Fibroblast of skin of scalp (primary cell): ENCODE results near the gene MRM2.

Experiments used
- DNase-seq: peaks from one replicate; pipeline ENCODE4 v3.0.0-alpha.2; 2013

MRM2 gene

DNA sequence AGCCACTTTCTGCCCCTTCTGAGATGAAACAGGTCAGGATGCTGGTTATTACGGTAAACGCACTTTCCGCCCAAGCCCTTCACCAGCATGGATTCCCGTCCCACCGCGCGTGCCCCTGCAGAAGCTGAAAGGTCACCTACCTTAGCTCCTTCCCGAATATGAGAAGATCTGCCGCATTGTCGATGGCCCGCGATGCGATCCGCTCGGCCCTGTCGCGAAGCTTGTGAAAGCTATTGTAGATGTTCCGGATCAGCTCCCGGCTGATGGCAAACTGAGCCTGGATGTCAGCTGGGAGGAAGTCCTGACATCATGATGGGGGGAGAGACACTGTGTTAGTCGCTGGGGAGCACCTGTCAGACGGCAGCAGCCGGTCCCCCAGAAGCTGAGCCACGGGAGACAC is 22.2 kb upstream of the MRM2 start:
- DNase-seq = no peak

DNA sequence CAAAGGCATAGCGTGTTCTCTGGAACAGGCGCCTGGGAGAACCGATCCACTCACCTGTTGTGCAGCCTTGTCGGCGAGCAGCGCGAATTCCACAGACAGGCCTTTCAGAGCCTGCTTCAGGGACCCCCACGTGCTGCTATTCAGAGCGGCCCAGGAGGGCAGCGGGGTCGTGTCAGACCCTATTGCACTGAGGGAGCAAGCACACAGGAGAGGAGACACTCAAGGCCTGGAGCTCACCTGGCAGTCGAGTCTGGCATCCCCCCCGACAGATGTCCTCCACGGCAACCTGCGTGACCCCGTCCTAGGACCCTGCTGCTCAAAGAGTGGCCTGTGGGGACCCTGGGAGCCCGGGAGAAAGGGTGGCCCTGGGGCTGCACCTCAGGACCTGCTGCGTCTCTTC is 21.2 kb upstream of the MRM2 start:
- no peak for DNase-seq

DNA sequence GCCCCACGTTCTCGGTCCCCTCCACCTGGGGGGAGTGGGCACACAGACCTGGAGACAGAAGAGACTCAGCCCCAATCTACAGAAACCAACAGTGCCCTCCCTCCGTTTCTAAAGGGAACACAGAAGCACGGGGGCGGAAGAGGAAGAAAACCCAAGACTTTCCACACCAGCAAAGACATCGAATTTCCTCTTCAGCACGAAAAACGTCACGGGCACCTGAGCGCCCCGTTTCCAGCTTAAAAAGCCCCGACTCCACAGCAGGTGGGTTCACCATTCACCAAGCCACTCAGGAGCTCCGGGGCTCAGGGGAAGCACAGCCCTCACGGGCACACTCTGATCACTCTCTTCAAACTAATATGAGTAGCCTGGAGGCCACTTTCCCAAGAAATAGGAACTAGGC is 19.6 kb upstream of the MRM2 start:
- no peak for DNase-seq

DNA sequence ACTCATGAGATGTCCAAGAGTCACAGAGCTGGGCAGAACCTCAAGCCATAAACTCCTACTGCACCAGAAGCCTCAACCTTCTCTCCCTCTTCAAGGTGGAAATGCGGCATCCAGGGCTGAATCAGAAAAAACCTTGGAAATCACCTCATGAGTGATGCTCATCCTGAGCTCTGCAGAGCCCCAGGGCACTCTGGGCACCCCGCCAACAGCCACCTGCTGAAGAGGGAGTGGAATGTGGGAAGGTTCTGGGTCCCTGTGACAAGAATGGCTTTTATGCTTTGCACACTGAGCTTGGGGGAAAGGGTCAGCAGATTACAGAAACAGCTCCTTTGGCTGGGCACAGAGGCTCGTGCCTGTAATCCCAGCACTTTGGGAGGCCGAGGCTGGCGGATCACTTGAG is 18.8 kb upstream of the MRM2 start:
- DNase-seq = no peak

DNA sequence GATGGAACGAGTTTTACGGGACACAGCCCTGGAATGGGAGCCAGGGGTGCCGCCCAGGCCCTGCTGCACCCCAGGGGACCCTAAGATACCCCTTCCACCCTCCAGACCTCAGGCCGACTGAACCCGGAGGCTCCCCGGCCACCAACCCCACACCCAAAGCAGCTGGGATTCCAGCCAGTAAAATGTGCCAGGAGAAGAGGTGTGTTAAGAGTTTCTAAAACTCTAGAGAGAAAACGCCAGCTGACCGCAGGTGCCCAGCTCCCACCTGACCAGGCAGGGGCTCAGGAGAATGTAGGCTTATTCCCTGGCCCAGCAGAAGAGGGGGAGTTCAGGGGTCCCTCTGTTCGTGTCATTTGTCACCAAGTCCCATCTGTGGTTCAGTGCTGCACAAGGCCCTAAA is 17.5 kb upstream of the MRM2 start:
- DNase-seq = no peak

DNA sequence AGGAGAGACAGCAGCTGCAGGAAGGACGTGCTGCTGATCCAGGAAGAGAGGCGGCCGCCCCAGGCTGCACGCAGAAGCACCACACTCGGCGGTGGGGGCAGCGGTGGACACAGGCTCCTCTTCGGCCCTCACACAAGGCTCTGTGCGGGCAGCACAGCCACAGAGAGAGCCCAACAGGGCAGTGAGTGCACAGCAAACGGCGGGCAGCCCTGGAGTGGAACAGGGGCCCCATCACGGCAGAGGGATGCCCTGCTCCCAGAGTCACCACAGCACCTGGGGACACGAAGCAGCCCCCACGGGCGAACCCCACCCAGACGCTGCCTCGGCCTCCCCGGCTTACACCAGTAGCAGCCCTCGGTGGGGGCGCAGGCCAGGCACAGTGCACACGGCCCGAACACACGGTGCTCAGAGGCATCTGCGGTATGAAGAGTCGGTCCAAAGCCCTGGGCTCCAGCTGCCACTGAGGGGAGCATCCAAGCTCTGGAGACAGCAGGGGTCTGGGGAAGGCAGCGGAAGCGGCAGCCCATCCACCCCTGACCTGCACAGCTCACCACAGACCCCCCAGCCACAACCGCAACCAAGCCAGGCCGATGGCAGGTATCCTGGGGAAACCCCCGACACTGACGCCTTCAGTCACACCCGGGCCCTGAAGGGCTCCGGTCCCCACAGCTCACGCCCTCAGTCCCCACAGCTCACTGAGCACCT is 16.8 kb upstream of the MRM2 start:
- DNase-seq = no peak

DNA sequence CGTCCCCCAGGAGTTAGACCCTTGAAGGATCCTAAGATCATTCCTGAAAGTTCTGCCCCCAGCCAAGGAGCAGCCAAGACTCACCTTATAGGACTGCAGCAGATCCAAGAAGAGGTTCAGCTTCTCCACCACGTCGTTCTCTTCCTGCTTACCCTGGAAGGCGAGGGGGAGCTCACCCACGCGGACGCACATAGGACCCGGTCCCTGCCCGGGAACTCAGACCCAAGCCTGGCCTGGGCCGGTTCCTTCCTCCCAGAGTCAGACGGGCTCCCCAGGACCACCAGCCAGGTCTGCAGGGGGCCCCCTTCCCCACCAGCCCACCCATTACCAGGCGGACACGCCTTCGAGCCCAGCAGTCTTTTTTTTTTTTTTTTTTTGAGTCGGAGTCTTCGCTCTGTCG is 15.6 kb upstream of the MRM2 start:
- no peak for DNase-seq

DNA sequence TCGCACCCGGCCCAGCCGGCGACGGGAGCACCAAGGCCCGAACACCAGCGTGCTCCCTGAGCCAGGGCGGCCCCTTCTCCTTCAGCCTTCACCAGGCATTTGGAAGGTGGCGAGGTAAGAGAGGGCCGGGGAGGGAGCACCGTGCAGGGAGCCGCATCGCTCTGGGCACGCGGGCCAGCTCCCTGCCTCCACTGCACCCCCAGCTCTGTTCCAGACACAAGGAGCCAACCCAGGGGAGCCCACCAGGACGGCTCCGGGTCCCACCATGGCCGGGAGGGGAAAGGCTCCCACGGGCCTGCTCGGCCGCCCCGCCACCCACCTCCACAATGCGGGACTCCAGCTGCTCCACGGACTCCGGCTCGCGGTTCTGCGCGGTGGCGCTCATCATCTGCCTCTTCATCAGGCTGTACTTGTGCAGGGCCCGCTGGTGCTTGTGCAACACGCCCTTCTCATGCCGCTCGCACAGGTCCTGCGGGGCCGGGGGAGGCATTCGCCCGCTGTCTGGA is 15.1 kb upstream of the MRM2 start:
- no peak for DNase-seq

DNA sequence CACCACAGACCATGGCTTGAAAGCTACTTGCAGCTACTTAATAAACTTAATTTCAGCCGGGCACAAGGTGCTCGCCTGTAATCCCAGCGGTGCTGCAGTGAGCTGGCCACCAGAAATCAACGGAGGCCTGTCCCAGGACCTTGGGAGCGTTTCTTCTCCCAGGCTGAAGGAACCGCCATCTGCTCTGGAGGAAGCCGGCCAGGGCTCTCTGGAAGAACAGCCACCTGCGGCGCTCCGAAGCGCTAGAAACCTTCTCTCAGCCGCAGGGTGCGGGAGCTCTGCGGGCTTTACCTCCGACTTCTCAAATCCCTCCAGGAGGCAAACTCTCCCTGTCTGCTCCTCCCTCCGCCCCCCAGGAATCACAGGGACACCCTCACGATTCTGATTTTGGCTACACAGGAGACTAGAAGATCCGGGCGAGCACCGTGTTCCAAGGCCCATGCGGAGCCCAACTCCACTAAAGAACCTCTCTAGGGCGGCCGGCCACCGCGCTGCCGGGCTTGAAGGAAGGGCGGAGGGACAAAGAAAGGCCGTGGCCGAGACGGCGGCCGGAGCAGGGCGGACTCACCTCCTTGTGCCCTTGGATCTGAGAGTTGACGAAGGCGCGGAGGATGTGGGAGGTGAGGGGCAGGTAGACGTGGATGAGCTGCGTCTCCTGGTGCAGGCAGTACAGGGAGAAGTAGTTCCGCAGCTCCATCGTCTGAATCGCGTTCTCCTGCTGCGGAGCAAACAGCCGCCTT is 14.5 kb upstream of the MRM2 start:
- no peak for DNase-seq

DNA sequence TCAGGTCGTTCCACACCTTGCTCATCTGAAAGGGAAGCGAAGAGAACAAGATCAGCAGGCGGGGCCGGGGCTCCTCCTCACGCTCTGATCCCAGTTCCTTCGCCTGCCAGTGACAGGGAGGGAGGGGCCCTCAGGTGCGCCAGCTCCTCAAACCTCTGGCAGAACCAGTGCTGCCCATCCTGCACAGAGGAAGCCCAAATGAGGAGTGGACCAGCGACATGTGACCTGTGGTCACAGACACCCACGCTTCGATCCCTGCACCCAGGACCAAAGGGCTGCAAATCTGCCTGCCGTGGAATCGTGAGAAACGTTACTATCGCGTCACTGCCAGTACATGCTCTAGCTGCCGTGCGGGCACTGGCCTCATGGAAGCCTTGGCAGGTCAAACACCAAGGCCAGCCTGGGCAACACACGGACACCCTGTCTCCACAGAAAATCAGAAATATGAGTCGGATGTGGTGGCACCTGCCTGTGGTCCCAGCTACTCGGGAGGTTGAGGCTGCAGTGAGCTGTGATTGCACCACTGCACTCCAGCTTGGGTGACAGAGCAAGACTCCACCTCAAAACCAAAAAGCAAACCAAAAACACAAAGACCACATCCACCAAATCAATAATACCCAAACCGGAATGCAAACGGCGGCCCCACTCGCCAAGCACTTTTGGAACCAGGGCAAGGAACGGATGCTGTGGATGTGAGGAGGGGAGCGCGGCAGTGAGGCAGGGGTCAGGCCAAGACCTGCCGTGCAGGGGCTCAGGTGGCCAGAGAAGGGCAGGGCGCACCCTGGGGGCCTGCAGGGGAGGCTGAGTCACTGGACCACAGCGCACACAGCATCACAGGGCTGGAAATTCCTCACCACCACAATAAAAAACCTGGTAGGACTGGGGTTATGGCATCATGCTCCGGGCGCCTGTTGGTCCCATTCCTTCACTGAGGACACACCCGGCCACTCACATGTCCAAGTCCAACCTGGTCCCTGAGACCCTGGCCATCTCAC is 13.4 kb upstream of the MRM2 start:
- DNase-seq = no peak

DNA sequence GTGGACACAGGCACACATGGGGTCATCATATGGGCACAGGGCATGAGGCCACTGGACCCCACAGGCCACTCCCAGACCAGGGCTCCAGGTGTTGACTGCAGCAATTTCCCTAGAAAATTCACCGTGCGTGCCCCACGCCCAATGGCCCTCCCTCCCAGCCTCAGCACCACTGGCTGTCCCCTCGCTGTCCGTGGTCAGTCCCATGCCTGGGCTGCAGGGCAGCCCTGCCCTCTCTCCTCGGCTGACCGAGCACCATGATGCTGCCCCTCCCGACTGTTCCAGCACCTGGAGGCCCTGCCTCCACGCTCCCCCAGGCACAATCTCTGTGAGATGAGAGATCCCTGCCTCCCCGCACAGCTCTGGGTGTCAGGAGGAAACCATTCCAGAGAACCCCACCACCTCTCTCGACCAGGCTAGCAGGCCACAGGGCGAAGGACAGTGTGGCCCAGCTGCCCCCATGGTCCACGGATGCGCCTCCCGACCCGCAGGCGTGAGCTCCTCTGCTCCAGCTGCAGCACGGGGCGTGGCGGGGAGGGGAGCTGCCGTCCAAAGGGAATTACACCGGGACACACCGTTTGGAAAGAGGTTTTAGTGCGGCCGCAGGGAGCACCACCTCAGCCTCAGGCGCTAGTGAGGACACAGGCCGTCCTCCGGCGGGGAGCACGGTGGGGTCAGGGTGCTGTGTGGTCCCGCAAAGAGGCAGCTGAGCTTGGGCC is 12.6 kb upstream of the MRM2 start:
- DNase-seq = no peak

DNA sequence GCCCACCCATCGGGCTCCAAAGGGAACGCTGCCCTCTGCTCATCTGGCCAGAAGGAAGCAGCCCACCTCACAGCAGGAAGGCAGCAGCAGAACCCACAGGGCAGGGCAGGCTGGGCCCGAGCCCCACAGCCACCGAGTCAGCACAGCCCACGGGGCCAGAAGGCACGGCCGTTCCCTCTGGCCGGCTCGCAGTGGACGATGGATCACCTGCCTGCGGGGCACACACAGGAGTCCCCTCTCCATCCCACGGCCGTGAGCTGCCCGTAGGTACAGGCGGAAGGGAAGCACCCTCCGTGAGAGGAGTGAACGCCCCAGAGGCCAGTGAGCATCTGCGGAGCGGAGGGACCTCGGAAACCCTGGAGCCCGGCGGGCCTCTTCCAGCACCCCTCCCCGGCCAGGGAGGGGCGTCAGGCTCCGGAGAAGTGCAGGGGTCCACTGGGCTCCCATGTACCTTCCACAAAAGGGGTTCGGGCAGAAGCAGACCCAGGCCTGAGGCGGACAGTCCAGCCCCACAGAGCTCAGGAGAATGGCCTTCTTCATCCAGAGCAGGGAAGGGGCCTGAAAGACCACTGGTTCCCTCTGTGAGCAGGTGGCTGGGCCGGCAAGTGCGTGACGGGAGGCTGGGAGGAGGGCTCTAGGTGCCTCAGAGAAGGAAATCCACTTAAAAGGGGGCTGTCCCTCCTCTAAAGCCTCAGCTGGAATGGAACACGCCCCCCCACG is 11.7 kb upstream of the MRM2 start:
- no peak for DNase-seq

DNA sequence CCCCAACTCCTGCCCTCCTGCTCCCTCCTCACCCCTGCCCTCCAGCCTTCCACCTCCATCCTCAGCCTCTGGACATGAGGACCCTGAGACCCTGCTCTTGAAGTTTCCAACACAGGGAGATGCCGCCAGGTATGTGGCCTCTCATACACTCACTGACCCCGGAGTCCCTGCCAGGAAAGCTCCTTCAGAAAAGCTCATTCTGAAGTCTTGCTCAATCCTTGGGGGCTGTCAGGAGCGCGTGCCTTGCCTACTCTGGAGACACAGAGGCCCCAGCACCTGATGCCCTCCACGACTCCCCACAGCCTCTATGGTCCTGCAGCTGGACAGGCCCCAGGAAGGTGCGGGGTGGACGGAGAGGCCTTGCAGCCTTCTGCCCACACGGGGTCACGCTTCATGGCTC is 11.0 kb upstream of the MRM2 start:
- DNase-seq = no peak

DNA sequence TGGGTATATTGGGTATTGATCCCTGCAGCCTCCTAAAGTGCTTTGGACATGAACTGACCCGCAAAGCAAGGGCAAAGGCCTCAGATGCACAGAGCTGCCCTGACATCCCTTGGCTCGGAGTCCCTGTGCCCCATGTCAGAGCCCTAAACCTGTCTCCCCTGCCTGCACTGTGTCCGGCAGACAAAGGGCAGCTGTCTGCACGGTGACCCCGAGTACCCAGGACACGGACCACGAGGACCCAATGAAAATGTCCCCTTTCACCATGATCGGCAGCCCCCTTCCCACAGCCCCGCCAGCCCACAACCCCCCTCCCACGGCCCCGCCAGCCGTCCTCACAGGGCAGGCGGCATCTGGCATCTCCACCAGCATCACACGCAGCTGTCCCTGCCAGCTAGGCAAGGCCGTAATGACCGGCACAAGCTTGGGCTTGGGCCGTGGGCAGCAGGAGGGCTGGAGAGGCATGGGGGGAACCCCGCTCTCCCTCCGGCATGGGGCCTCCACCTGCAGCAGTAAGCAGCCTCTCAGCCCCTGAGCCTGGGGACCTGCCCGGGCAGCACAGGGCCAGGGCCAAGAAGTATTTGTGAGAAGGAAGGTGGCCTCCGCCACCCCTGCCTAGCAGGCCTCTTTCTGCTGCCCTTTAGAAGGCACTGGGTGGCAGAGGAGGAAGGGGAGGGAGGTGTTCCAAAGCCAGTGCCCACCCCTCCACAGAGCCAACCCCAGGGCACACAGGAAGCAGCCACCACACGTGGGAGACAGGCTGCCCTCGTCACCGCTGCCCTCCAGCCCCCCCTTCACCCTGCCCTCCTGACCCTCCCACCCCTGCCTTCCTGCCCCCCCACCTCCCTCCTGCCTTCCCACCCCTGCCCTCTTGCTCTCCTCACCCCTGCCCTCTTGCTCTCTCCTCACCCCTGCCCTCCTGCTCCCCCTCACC is 10.1 kb upstream of the MRM2 start:
- DNase-seq = no peak

DNA sequence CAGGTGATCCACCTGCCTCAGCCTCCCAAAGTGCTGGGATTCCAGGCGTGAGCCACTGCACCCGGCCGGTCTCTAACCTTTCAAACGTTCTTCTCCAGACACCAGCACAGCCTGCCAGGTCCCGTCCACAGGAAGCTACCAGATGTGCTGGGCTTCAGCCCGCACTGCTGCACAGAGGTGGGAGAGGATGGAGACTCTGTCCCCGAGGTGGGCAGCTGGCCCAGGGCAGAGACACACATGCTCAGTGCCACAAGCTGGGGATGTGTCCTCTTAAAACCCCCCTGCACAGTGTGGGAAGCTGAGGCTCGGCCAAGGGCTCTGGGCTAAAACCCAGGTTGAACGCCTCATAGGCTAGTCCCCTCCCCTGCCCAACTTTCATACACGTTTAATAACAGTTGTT is 9.4 kb upstream of the MRM2 start:
- no peak for DNase-seq

DNA sequence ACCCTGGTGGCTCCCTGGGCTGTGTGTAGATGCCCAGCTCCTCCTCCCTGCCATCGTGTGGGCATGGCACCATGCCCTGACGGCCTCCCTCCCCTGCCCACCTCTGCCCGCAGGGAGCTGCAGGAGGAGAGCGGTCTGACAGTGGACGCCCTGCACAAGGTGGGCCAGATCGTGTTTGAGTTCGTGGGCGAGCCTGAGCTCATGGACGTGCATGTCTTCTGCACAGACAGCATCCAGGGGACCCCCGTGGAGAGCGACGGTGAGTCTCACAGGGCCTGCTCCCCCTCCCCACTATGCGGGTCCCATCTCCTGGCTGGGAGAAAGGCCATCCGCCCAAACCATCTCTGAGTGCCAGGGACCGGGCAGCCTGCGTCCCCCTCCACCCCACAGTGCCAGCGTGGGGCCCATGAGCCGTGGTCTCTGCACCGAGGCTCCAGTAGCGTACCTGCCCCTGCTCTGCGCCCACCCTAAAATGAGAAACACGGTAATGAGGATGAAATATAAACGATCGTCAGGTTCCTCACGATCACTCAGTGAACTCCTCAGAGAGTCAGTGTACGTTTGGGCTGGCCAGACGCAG is 7.8 kb upstream of the MRM2 start:
- no peak for DNase-seq

DNA sequence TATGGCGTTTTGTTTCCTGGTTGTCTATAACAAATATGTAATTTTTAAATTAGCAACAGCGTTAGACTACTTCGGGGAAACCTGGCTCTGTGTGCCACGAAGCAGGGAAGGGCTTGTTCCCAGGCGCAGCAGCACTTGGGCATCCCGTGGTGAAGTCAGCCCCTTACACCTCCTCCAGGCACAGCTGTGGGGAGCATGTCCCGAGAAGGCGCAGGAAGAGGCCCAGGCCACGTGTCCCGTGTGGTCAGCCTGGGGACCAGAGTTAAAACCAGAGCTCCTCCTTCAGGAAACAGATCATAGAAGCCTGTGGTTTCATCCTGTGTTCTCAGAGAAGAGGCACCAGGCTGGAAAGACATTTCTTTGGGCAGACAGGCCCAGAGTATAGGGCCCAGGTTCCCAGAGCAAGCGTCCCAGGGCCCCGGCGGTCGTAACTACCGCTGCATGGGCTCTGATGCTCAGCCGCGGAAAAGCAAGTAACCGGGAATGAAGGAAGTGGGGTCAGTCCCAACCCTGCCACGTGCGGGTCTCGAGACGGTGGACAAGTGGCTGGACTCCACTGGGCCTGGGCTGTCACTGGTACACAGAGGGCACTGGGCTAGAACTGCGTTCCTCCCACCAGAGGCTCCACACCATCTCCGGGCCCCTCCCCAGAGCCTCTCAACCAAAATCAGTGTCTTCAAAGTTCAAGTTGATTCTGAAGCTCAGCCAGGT is 7.1 kb upstream of the MRM2 start:
- peak; percentile 95 for DNase-seq

DNA sequence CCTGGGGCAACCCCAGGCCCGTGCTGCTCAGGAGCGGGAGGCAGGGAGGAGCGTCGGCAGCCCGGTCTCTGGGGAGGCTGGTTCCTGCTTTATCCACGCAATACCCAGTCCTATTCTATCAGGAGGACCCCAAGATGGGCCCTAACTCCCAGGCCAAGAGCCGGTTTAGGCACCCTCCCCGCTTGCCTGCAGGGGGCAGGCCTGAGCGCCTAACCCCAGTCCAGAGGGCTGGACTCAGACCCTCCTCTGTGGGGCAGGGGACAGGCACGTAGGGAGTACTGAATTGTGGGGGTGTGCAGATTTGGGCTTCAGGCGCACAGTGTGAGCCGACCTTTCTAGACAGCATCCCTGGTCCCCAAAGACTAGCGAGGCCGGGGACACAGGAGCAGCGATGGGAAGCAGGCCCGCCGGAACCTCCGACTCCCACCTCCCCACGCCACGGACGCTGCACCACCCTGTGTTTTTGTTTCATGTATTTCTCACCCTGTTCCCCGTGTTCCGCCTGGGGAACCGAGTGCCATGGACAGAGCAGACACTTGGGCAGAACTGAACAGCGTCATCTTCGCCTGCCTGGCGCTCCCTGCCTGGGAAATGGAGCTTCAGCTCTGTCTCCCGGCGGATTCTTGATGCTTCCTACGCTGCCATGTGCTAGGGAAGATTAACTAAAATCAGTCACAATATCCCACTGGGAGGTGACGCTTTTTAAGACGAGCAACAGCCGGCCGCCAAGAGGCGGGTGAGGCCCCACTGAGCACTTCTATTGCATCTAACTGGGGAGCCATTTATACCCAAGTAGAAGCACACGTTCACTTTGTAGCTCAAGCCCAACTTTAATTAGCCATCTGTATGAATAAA is 5.4 kb upstream of the MRM2 start:
- peak; percentile 37 for DNase-seq
